HG02623 (cell line): ENCODE data around the gene FIZ1.

ENCODE experiments used
- ATAC-seq: cut with Tn5 transposase; IDR thresholded peaks from one replicate; pipeline ENCODE4 v1.9.1; 2021; ENCODE audit warnings: moderate library complexity; ENCODE audit not compliant: unreplicated experiment

The FIZ1 gene

GRCh38 chr19:55599468-55599841, at the start of gene FIZ1:
Gene FIZ1, minus strand, starts transcription at chr19:55599517. Its CDS starts 1,652 bp downstream, at chr19:55597865.
- ATAC-seq, result peak; percentile 51

GRCh38 chr19:55648585-55649267, 49.4 kb upstream of the FIZ1 start:
- no peak for ATAC-seq

GRCh38 chr19:55647732-55648584, 48.6 kb upstream of the FIZ1 start, which contains the start of gene CCDC106:
Gene CCDC106, plus strand, starts transcription at chr19:55648212. Its CDS starts 835 bp downstream, at chr19:55649047.
- ATAC-seq, result peak; percentile 37

GRCh38 chr19:55646889-55647731, 47.8 kb upstream of the FIZ1 start:
- no peak for ATAC-seq

GRCh38 chr19:55645512-55645881, 46.2 kb upstream of the FIZ1 start:
- ATAC-seq, result no peak

- ATAC-seq, result no peak
These were observed 45.7 kb upstream of the FIZ1 start for GRCh38 chr19:55644842-55645511.

GRCh38 chr19:55644191-55644833, 45.0 kb upstream of the FIZ1 start:
- no peak for ATAC-seq

GRCh38 chr19:55643887-55644176, 44.5 kb upstream of the FIZ1 start:
- ATAC-seq, result no peak

- peak; percentile 31 for ATAC-seq
These were observed 43.9 kb upstream of the FIZ1 start, which contains the start of gene ZNF581 for GRCh38 chr19:55643003-55643886. Gene ZNF581, plus strand, starts transcription at chr19:55643649. Its CDS starts 923 bp downstream, at chr19:55644572.

GRCh38 chr19:55642153-55643002, 43.1 kb upstream of the FIZ1 start:
- ATAC-seq, result no peak

- no peak for ATAC-seq
These were observed 42.3 kb upstream of the FIZ1 start for GRCh38 chr19:55641426-55642152.

- ATAC-seq, result no peak
These were observed 41.5 kb upstream of the FIZ1 start, which contains the start of gene ZNF580 for GRCh38 chr19:55640577-55641425. Gene ZNF580, plus strand, starts transcription at chr19:55641002. Its CDS starts 1,507 bp downstream, at chr19:55642509.

- ATAC-seq, result no peak
These were observed 40.8 kb upstream of the FIZ1 start for GRCh38 chr19:55640043-55640576.

- ATAC-seq, result no peak
These were observed 39.6 kb upstream of the FIZ1 start for GRCh38 chr19:55638864-55639359.

GRCh38 chr19:55637534-55637933, 38.2 kb upstream of the FIZ1 start:
- ATAC-seq, result no peak

- no peak for ATAC-seq
These were observed 37.4 kb upstream of the FIZ1 start for GRCh38 chr19:55636723-55637122.
